DMS153 treated with DMSO at 0.1 percent for 48 hours (cell line): Measurements from ENCODE around the gene FCRL3.
"Not testable (repeated sequence)": the region's sequence is repeated elsewhere in the genome, so short reads cannot be mapped to it uniquely, and the experiment has no call there.

Experiments used
- DNase-seq: peaks from one replicate; lab custom pipeline; 2025; ENCODE audit not compliant: unreplicated experiment; lab: John Stamatoyannopoulos, UW

Gene FCRL3

DNA sequence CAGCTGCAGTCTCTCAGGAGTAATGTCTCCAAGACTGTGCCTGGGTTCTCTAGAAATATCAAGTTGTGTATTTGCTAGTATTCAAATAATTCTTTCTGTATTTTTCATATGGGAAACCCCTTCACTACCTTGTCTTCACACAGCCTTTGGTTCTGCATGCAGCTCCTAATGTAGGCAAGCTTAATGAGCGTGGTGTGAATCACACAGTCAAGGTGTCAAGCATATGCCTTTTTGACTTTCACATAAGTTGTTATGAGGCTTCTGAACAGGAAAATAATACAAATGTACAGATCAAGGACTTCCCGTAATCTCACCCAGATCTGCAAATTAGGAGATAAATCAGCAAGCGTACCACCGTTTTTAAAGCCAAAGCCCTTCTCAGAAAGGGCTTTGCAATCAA lies at the start of gene FCRL3:
Gene FCRL3, minus strand, starts transcription at position 38 of the 400 bp plus-strand sequence. CDS start 280 bp downstream, outside the sequence.
- DNase-seq: no peak

GRCh38 chr1:157748262-157748817 lies 47.8 kb upstream of the FCRL3 start:
- DNase-seq: no peak

DNA sequence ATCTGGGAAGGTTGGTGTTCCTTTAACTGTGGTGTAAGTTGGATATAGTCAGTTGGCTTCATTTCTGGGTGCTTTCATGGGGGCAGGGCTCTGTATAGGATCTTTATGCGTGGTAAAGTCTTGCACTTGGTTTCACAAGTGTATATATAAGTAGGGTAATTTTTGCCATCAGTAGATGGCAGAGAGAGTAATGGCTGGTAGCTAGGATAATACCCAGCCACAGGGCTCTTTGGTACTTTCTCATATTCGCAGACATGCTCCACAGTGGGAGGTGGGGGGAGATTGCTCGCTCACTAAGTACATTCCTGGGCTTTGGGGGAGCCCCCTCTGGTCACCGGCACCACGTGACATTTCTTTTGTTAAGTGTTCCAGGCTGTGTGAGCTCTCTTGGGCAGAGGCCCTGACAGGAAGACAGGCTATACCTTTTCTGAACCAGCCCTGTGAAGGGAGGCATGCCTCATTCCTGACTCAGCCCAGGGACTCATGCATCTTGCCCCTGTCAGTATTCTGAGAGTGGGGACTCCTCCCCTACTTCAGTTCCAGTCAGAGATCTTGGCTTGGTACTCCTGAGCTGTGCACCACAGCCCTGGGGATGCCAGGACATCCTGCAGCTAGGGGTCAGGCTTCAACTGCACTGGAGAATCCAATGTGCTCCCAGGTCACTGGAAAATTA lies 38.8 kb upstream of the FCRL3 start:
- DNase-seq: no peak

DNA sequence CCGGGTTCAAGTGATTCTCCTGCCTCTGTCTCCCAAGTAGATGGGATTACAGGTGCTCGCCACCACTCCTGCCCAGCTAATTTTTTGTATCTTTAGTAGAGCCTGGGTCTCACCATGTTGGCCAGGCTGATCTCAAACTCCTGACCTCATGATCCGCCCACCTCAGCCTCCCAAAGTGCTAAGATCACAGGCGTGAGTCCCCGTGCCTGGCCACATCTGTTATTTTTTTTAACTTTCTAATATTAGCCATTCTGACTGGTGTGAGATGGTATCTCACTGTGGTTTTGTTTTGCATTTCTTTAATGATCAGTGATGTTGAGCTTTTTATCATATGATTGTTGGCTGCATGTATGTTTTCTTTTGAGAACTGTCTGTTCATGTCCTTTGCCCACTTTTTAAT lies 35.4 kb upstream of the FCRL3 start:
- DNase-seq: not testable (repeated sequence)

DNA sequence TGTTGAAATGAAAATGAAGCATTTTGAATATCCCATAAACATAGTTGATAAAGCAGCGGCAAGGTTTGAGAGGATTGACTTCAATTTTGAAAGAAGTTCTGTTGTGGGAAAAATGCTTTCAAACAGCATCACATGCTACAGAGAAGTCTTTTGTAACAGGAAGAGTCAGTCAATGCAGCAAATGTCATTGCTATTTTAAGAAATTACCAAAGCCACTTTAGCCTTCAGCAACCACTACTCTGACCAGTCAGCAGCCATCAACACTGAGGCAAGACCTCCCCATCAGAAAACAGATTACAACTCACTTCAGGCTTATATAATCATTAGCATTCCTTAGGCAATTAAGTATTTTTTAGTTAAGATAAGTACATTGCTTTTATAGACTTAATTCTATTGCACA lies 33.8 kb upstream of the FCRL3 start:
- DNase-seq: no peak

GRCh38 chr1:157732755-157733154 lies 32.2 kb upstream of the FCRL3 start:
- no peak for DNase-seq

DNA sequence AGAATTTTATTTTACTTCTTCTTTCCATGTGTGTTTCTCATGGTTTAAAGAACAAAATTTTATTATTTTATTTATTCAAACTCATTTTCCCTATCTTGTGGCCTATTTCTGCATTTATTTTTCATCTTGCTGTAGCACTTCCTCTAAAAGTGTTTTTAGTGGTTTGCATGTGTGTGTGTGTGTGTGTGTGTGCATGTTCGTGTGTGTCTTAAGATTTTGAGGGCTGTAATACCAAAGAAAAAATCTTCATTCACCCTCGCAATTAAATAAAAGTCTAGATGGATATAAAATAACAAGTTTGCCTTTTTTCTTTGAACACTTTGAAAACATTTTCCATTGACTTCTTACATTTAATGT lies 24.6 kb upstream of the FCRL3 start:
- no peak for DNase-seq

- DNase-seq: no peak
Measured at GRCh38 chr1:157724537-157725220, 24.1 kb upstream of the FCRL3 start.

DNA sequence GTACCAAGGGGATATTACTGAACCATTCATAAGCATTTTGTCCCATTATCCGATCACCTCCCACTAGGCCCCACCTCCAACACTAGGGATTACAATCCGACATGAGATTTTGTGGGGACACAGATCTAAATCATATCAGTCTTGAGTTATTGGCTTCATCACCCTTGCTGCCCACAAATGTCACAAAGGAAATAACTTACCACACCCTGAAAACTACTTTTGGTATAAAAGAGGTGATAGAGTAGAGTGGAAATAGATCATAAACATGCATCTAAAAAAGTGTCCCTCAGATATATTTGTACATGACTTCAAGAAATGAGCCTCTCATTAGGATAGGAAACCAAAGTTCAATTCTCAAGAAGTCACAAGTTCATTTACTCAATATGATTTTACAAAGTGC lies 22.6 kb upstream of the FCRL3 start:
- DNase-seq: no peak

DNA sequence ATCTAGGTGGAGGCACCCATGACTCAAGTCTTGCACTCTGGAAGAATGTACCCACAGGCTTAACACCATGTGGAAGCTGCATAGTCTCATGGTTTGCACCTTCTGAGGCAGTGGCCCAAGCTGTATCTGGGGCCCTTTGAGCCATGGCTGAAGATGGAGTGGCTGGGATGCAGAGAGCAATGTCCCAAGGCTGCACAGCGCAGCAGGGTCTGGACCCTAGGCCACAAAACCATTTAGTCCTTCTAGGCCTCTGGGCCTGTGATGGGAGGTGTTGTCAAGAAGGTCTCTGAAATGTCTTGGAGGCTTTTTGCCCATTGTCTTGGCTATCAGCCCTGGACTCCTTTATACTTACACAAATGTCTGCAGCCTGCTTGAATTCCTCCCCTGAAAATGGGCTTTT lies 21.4 kb upstream of the FCRL3 start:
- DNase-seq: no peak

DNA sequence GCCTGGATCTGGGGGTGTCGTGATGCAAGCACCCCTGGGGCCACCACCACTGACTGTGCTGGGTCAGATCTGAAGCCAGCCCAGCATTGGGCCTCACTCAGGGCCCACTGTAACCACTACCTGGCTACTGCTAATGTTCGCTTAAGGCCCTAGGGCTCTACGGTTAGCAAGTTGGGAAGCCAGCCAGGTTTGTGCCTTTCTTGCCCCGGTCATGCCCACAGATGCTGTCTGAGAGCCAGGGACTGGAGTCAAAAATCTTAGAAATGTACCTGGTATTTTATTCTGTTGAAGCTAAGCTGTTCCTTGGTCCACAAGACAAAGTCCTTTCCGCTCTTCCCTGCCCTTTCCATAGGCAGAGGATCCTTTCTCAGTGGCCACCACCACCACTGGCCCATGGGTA lies 15.2 kb upstream of the FCRL3 start:
- no peak for DNase-seq

- no peak for DNase-seq
Measured at GRCh38 chr1:157711802-157712201, 11.2 kb upstream of the FCRL3 start.

DNA sequence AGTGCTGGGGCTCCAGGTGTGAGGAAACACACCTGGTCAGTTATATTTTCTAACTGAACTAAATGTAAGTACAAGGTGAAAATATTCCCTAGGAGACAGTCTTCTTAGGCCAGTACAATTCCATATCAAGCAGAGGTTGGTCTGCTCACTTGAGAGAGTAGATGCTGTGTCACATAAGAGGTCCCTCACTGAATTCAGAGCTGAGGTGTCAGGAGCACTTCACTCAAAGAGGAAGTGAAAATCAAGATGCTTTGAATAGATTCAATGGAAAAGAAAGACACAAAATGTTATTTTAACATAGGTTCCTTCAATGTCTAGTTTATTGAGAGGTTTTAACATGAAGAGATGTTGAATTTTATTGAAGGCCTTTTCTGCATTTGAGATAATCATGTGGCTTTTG lies 4.3 kb upstream of the FCRL3 start:
- DNase-seq: no peak

DNA sequence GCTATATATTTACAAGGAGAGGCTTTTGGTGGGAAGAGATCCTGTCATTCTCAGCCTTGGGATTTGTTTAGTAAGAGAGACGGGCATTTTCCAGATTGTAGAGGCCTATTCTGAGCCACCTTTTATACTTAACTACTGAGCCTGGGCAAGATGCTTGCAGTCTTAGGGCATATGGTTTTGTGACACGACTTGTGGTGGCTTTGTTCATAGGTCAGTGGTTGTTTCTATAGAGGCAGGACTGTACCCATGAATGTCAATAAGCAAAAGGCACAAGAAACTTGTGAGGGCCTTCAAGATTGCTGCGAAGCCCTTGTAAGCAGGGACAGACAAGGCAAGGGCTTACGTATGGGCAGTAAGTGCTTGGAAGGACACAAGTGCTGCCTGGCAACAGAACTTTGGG lies 3.4 kb upstream of the FCRL3 start:
- DNase-seq: no peak

DNA sequence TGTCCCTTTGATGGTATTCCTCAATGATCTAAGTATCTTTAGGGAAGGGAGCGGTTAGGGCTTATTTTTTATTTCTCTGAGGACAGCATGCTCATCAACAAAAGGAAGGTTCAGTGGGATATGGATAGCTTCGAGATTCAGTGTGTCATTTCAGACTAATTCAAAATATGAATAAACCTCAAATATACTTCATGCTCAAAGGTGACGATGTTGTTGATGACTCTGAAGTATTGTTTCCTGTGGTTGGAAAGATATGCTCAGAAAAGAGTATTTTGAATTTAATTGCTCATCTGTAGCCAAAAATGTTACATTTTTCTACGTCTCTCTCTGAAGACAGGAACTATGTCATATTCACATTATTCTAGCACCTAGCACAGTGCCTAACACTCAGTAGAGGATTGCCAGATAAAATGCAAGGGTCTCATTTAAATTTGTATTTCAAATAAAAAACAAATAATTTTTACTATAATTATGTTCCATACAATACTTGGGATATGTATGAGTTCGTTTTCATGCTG lies 1.8 kb upstream of the FCRL3 start:
- DNase-seq: no peak

- no peak for DNase-seq
Measured at GRCh38 chr1:157700305-157700704, 264 bp downstream of the FCRL3 start.

- no peak for DNase-seq
Measured at GRCh38 chr1:157697781-157698569, 2.6 kb downstream of the FCRL3 start.

DNA sequence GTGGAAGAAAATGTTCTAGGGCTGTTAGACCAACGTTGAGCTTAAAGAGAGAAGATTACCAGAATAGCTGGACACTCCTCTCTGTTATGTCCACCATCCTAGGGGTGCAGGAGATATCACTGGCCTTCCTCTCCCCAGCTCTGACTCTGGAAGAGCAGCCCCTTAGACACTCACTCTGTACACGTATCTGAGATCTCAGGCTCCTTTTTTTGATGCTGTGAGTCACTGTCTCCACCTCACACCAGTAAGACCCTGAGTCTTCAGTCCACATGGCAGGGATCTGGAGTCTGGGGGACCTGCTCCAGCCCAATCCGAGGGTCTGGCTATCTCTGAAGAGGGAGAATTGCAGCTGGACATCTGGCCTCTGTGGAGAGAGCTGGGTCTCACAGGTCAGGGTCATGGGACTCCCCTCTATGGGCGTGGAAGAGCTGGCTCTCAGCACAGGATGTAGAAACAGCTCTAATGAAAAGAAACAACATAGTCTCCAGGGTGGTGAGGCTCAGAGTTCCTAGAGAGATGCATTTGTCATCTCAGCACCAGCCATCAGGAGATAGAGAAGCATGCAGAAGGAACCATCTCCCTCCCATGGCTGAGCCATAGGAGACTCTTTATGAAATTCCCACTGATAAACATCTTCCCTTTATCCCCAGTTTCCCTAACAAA lies 3.5 kb downstream of the FCRL3 start:
- DNase-seq: no peak

DNA sequence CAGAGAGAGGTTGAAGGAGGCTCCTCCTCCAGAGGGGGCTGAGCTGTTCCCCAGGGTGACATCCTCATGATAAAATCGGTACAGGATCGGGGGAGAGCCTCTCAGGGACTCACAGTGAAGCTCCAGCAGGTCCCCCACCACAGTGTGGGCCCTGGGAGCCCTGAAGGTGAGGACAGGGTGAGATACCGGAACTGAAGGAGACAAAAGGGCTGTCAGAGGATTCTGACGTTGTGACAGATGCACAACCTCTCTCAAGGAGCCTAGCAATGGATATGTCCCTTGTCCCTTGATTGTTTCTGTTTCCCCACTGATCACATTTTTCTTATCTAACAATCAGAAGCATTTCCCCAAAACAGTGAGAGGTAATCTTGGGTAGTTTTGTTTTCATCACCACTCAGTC lies 5.2 kb downstream of the FCRL3 start:
- DNase-seq: no peak

DNA sequence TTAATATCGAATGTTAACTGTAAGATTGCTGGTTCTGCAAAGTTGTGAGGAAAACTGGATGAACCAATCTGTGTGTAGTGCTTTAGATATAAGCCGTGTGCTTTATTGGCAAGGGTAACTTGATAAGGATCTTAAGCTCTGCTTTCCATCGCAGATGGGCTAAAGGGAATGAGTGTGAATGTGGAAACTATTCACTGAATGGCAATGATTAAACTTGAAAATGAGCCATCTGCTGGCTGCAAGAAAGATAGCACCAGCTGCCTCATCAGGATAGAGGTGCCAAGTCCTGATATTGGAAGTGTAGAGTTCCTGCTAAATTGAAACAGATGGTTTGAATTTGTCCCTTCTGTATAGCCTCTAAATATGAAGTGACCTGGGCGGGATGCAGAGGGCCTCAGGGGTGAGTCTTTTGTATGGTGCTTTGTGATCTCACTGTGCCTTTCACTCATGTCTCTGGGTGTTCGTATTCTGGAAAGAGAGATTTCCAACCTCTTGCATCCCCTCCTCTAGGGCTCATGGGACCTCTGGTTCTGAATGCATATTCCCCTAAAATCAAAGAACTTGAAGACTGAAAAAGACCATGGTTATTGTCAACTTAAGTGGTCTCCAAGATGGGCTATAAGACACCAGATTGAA lies 9.2 kb downstream of the FCRL3 start:
- peak; percentile 3 for DNase-seq
